Right lobe of liver (tissue), 4 donors: ENCODE data around the gene CHRNA3.

Experiments used
- CTCF ChIP-seq, 4 donors: fragments of 200-600 bp in 3 of 4; fragments of 450-650 bp in 1 of 4; IDR thresholded peaks; one replicate each; pipeline versions ENCODE4 v1.5.1 to v1.8.0; 2016 to 2022; ENCODE audit warnings: antibody characterized with exemption in 4 of 4, mild to moderate bottlenecking in 2 of 4
- POLR2A ChIP-seq: fragments of 450-650 bp; IDR thresholded peaks from one replicate; pipeline ENCODE4 v1.6.1; 2017; ENCODE audit warnings: antibody characterized with exemption, mild to moderate bottlenecking
- donor health status: DM: no; HTN: no; CAD: no.
- donor health status: DM: no; HTN: no; CAD: no.
- donor health status: DM: no; HTN: yes; CAD: no.

- TF ChIP-seq CTCF (IDR thresholded peaks at IDR 0.05) (no peak), POLR2A (no peak)
These were observed 15.1 kb downstream of the CHRNA3 start for GRCh38 chr15:78605680-78606079.
